Endothelial cell of umbilical vein (primary cell): ENCODE data around the gene KIAA1755. TPM values are rescaled to one million over a fixed set of nuclear protein-coding genes. Genes with fewer than 3 reads are reported as not detected.

Experiments
- BruUV-seq: library from RNA; stranded (reverse); fragments of 400-500 nt; replicated peaks from 2 replicates; lab custom pipeline; 2021; lab: Mats Ljungman, UMichigan
- CTCF ChIA-PET: fragments of 300-600, 350-600 bp; sonication (Branson Sonifier 250); formaldehyde crosslinking; loops from one replicate; lab custom pipeline; 2021; ENCODE audit warnings: antibody characterized with exemption, inconsistent platforms; lab: Charles Lee
- POLR2A ChIA-PET: fragments of 300-600, 350-600 bp; sonication (Branson Sonifier 250); formaldehyde crosslinking; loops from one replicate; lab custom pipeline; 2021; ENCODE audit warnings: antibody characterized with exemption, inconsistent platforms; lab: Charles Lee
- DNase-seq: peaks from one replicate; pipeline ENCODE4 v3.0.0-alpha.2; 2011; ENCODE audit warnings: low read depth, low spot score
- FAIRE-seq: peaks from 2 replicates; lab custom pipeline; 2011; peaks lifted over from hg19 to GRCh38; lab: Jason Lieb, UNC
- H2AFZ ChIP-seq: 2 replicates; pipeline ENCODE4 v1.6.0; 2012; ENCODE audit warnings: low read depth, low read length, control low read depth, inconsistent platforms
- H3K27ac ChIP-seq: 2 replicates; pipeline ENCODE4 v1.5.1; 2011; ENCODE audit warnings: low read depth, mild to moderate bottlenecking, control low read depth, low read length, moderate library complexity; ENCODE audit not compliant: insufficient read depth
- H3K27me3 ChIP-seq, 2 experiments: 2 replicates each; pipeline versions ENCODE4 v1.6.0 to v1.6.1; 2011; ENCODE audit warnings: low read length in 2 of 2, mixed read lengths in 1 of 2; ENCODE audit not compliant: control insufficient read depth in 2 of 2, insufficient read depth in 2 of 2
- H3K36me3 ChIP-seq, 2 experiments: 2 replicates in 1 of 2; 3 replicates in 1 of 2; pipeline ENCODE4 v1.5.1; 2011; ENCODE audit warnings: low read length in 2 of 2, mild to moderate bottlenecking in 1 of 2, moderate library complexity in 1 of 2; ENCODE audit not compliant: control insufficient read depth in 2 of 2, insufficient read depth in 2 of 2; ENCODE audit errors: extremely low read depth in 1 of 2
- H3K4me1 ChIP-seq: 3 replicates; pipeline ENCODE4 v1.5.1; 2011; ENCODE audit warnings: mild to moderate bottlenecking, low read length; ENCODE audit not compliant: control insufficient read depth, insufficient read depth; ENCODE audit errors: extremely low read depth
- H3K4me2 ChIP-seq: 2 replicates; pipeline ENCODE4 v1.6.1; 2011; ENCODE audit warnings: low read length, control low read depth, mixed read lengths; ENCODE audit not compliant: insufficient read depth
- H3K4me3 ChIP-seq, 3 experiments: fragments of 200-600 bp in 1 of 3; sonication (generic), shearing (Covaris generic) in 1 of 3; replicated peaks in 1 of 3; 2 replicates each; pipeline ENCODE4 v1.5.1; 2011 to 2016; ENCODE audit warnings: control low read depth in 3 of 3, low read length in 3 of 3, mild to moderate bottlenecking in 2 of 3, inconsistent platforms in 1 of 3, low read depth in 1 of 3, moderate library complexity in 1 of 3; ENCODE audit not compliant: insufficient read depth in 1 of 3
- H3K79me2 ChIP-seq: 2 replicates; pipeline ENCODE4 v1.6.0; 2012; ENCODE audit warnings: low read length, inconsistent platforms; ENCODE audit not compliant: control insufficient read depth, insufficient read depth
- H3K9ac ChIP-seq: replicated peaks from 2 replicates; pipeline ENCODE3; 2011; ENCODE audit warnings: low read length, control low read depth; ENCODE audit not compliant: insufficient read depth; ENCODE audit errors: extremely low read depth
- H3K9me1 ChIP-seq: replicated peaks from 3 replicates; pipeline ENCODE4 v1.6.0; 2011; ENCODE audit warnings: mild to moderate bottlenecking, low read length; ENCODE audit not compliant: control insufficient read depth, insufficient read depth; ENCODE audit errors: extremely low read depth
- H3K9me3 ChIP-seq: replicated peaks from 2 replicates; pipeline ENCODE4 v1.5.1; 2012; ENCODE audit warnings: low read length, inconsistent platforms; ENCODE audit not compliant: control insufficient read depth, insufficient read depth
- H4K20me1 ChIP-seq: replicated peaks from 2 replicates; pipeline ENCODE3; 2011; ENCODE audit warnings: mild to moderate bottlenecking, low read length; ENCODE audit not compliant: control insufficient read depth, insufficient read depth; ENCODE audit errors: extremely low read depth
- CTCF ChIP-seq, 2 donors: IDR thresholded peaks; 1 replicate in 1 of 2; 2 replicates in 1 of 2; pipeline ENCODE4 v1.5.1; 2011; ENCODE audit warnings: low read length in 2 of 2, mild to moderate bottlenecking in 2 of 2, moderate library complexity in 2 of 2, control low read depth in 1 of 2, inconsistent platforms in 1 of 2, low read depth in 1 of 2; ENCODE audit not compliant: insufficient read depth in 1 of 2; ENCODE audit errors: extremely low read depth in 1 of 2
- EZH2 ChIP-seq: IDR thresholded peaks from 2 replicates; pipeline ENCODE4 v1.6.1; 2012; ENCODE audit warnings: borderline replicate concordance, low read depth, mild to moderate bottlenecking, moderate library complexity, low read length, inconsistent platforms; ENCODE audit not compliant: severe bottlenecking
- FOS ChIP-seq: IDR thresholded peaks from 2 replicates; pipeline ENCODE4 v1.6.1; 2011; ENCODE audit warnings: mild to moderate bottlenecking, low read length, moderate library complexity, borderline replicate concordance; ENCODE audit not compliant: insufficient read depth
- GATA2 ChIP-seq: IDR thresholded peaks from 2 replicates; pipeline ENCODE4 v1.7.0; 2011; ENCODE audit warnings: low read depth, mild to moderate bottlenecking, moderate library complexity, mixed read lengths, low read length; ENCODE audit not compliant: insufficient read length, insufficient read depth
- JUN ChIP-seq: IDR thresholded peaks from 2 replicates; pipeline ENCODE4 v1.6.1; 2011; ENCODE audit warnings: borderline replicate concordance, low read depth; ENCODE audit not compliant: insufficient read length, insufficient read depth
- MAX ChIP-seq: IDR thresholded peaks from 2 replicates; pipeline ENCODE4 v1.6.1; 2011; ENCODE audit not compliant: insufficient read depth, insufficient read length
- MYC ChIP-seq: IDR thresholded peaks from one replicate; pipeline ENCODE4 v1.6.1; 2011; ENCODE audit warnings: mild to moderate bottlenecking, low read depth, low read length
- POLR2A ChIP-seq: IDR thresholded peaks from 2 replicates; pipeline ENCODE4 v1.6.1; 2012; ENCODE audit warnings: low read depth, mild to moderate bottlenecking, control low read depth, low read length
- POLR2AphosphoS5 ChIP-seq: IDR thresholded peaks from 2 replicates; pipeline ENCODE4 v1.6.1; 2012; ENCODE audit warnings: low read depth, mild to moderate bottlenecking, control low read depth, low read length, moderate library complexity; ENCODE audit not compliant: insufficient read depth
- dilution Hi-C: fragments of 300-500 bp; cut with MboI; formaldehyde crosslinking; loops from one replicate; pipeline ENCODE4 v1.15.0; 2019; ENCODE audit warnings: low sequenced_read_pairs; ENCODE audit not compliant: extremely low pct_ligation_motif_present
- intact Hi-C: fragments of 100-400 bp; cut with micrococcal nuclease; formaldehyde crosslinking; loops from one replicate; pipeline ENCODE4 v1.10.0; 2022
- polyA plus RNA-seq, 4 experiments: library from polyadenylated mRNA; depleted of rRNA in 3 of 4; stranded (reverse) in 3 of 4; unstranded in 1 of 4; fragments of >200 nt; gene quantifications; 2 replicates each; pipeline versions ENCODE4 v1.2.1 to v1.2.3, GENCODE V29; 2011 to 2012; ENCODE audit warnings: missing spikeins in 1 of 4
- total RNA-seq: library from RNA; stranded (reverse); gene quantifications from 2 replicates; pipeline ENCODE4 v1.2.3, GENCODE V29; 2021

Gene KIAA1755
- total and polyA plus RNA-seq, 2 donors (not counting 3 experiments of a cell fraction or from before 2014, with no cell fraction given) = 0.36 to 0.51 TPM

- Histone ChIP-seq H3K36me3 (no peaks in the 10 kb centered on the region), H3K9me3 (no peaks in the 10 kb centered on the region), H3K9ac (no peak overlapping the region), H3K27me3 (no peaks in the 10 kb centered on the region), H2AFZ (no peak overlapping the region), H3K4me1 (peaks cover 64% of the 10 kb centered on the region), H3K79me2 (peaks cover 10% of the 10 kb centered on the region), H3K27ac (peak overlapping the region; percentile 38), H3K4me2 (no peak overlapping the region), H3K4me3 (no peak overlapping the region), H4K20me1 (no peaks in the 10 kb centered on the region), H3K9me1 (no peaks in the 10 kb centered on the region)
- DNase-seq (no peak), FAIRE-seq (no peak)
- intact Hi-C loops (loop anchor here (5.0 kb wide), 1 partner anchor 108 kb away; no protein-coding TSS in a partner anchor), dilution Hi-C loops (no loop called here)
- BruUV-seq = no TSS peak
- TF ChIP-seq CTCF (IDR thresholded peaks at IDR 0.05; ENCODE audit: extremely low read depth in 1 of 2, insufficient read depth in 1 of 2, low read depth in 1 of 2, low read length in 2 of 2) (no peak), POLR2A (no peak), FOS (no peak), GATA2 (no peak), POLR2AphosphoS5 (no peak), MAX (no peak), MYC (no peak), EZH2 (no peak), JUN (no peak)
- CTCF ChIA-PET = interaction anchor here (0.7 to 8.8 kb wide), 4 partner anchors 16 to 112 kb away, joined by 3 to 156 read pairs (median 34); no protein-coding TSS in a partner anchor
- POLR2A ChIA-PET = no interaction called here
Measured at GRCh38 chr20:38169636-38170193, 90.8 kb downstream of the KIAA1755 start.
